Measurements from ENCODE around the gene RPGRIP1L.

RPGRIP1L gene

GRCh38 chr16:53741546-53741945 lies 37.9 kb upstream of the RPGRIP1L start:
- DNase-seq (ENCODE audit: insufficient read length, low spot score), result no peak
- TF ChIP-seq, protein P1, sequence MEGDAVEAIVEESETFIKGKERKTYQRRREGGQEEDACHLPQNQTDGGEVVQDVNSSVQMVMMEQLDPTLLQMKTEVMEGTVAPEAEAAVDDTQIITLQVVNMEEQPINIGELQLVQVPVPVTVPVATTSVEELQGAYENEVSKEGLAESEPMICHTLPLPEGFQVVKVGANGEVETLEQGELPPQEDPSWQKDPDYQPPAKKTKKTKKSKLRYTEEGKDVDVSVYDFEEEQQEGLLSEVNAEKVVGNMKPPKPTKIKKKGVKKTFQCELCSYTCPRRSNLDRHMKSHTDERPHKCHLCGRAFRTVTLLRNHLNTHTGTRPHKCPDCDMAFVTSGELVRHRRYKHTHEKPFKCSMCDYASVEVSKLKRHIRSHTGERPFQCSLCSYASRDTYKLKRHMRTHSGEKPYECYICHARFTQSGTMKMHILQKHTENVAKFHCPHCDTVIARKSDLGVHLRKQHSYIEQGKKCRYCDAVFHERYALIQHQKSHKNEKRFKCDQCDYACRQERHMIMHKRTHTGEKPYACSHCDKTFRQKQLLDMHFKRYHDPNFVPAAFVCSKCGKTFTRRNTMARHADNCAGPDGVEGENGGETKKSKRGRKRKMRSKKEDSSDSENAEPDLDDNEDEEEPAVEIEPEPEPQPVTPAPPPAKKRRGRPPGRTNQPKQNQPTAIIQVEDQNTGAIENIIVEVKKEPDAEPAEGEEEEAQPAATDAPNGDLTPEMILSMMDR (IDR thresholded peaks at IDR 0.05; ENCODE audit: insufficient read depth, missing control alignments), result no peak
- FAIRE-seq, result no peak

DNA sequence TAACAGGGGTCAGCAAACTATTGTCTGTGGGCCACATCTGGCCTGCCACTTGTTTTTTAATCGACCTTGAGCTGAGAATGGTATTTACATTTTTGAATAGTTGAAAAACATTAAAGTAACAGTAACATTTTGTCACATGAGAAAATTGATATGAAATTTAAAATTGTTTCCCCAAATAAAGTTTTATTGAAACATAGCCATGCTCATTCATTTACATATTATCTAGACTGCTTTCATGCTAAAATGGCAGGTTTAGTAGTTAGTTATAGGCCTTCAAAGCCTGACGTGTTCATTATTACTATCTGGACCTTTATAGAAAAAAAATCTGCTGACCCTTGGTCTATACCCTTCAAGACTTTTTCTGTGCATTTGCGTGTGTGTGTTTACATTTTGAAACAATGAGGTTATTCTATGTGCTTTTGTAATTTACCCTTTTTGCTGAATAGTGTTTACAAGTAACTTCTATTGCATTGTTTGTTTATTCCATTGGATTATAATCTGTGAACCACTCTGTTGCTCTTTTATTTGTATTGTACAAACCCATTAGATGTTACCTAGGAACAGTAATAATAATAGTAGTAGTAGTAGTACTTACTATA lies 37.4 kb upstream of the RPGRIP1L start:
- DNase-seq (ENCODE audit: insufficient read length, low spot score) (no peak), FAIRE-seq (no peak)
- TF ChIP-seq, protein P1 (IDR thresholded peaks at IDR 0.05; ENCODE audit: insufficient read depth, missing control alignments), result no peak

DNA sequence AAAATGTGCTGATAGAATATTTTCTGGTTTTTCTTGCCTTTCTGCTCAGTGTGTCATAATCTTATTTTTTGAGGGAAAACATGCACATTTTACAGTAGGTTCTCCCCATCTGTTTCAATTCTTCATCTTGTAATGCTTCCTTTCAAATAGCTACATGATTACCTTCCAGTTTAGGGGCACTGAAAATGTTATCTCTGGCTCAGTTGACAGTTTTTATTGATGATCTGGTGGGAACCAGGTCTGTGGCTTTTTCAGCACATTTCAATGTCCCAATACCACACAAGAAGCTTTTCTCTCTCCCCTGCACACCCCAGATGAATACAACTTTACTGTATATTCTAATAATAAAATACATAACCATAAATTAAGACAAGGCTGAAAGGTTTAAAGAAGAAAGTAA lies 36.8 kb upstream of the RPGRIP1L start:
- FAIRE-seq (no peak), DNase-seq (ENCODE audit: insufficient read length, low spot score) (no peak)
- TF ChIP-seq, protein P1 (IDR thresholded peaks at IDR 0.05; ENCODE audit: insufficient read depth, missing control alignments), result no peak

GRCh38 chr16:53737552-53737951 lies 33.9 kb upstream of the RPGRIP1L start:
- DNase-seq (ENCODE audit: insufficient read length, low spot score) (no peak), FAIRE-seq (no peak)
- TF ChIP-seq, protein P1 (IDR thresholded peaks at IDR 0.05; ENCODE audit: insufficient read depth, missing control alignments), result no peak

DNA sequence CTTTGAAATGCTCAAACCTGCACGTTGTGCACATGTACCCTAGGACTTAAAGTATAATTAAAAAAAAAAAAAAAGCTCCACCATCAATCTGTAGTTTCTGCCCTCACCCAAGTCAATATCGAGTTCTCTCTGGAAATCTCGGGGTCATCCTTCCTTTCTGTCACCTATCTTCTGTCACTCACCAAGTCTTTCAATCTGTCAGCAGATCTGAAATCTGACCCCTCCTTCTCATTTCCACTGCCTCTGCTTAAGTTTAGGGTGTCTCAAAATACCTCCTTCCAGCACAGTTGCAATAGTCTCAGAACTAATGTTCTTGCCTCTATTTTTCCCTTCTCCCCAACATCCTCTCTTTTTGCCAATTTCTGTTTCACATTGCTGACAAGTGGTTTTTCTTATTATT lies 32.6 kb upstream of the RPGRIP1L start:
- TF ChIP-seq, protein P1 (IDR thresholded peaks at IDR 0.05; ENCODE audit: insufficient read depth, missing control alignments), result no peak
- FAIRE-seq (no peak), DNase-seq (ENCODE audit: insufficient read length, low spot score) (no peak)

- TF ChIP-seq, protein P1 (IDR thresholded peaks at IDR 0.05; ENCODE audit: insufficient read depth, missing control alignments), result no peak
- no peak for FAIRE-seq
- no peak for DNase-seq (ENCODE audit: insufficient read length, low spot score)
These were observed 31.2 kb upstream of the RPGRIP1L start for GRCh38 chr16:53734908-53735307.

- TF ChIP-seq, protein P1 (IDR thresholded peaks at IDR 0.05; ENCODE audit: insufficient read depth, missing control alignments), result no peak
- DNase-seq (ENCODE audit: insufficient read length, low spot score) (no peak), FAIRE-seq (no peak)
These were observed 28.8 kb upstream of the RPGRIP1L start for GRCh38 chr16:53732296-53732929.
